Activated B cell treated with CpG ODN at 0.5 μM for 24 hours (primary cell): ENCODE data around the gene PALLD. TPM values are rescaled to one million over a fixed set of nuclear protein-coding genes. Genes with fewer than 3 reads are reported as not detected.

Experiments
- ATAC-seq: fragments of 200-7000 bp; cut with Tn5 transposase; one replicate; pipeline ENCODE4 v1.10.0; 2021; ENCODE audit warnings: low read depth, mild to moderate bottlenecking, moderate library complexity
- CTCF ChIA-PET: fragments of 350-600 bp; sonication (Branson Sonifier 250); formaldehyde crosslinking; loops from one replicate; lab custom pipeline; 2021; ENCODE audit warnings: antibody characterized with exemption; lab: Charles Lee
- POLR2A ChIA-PET: fragments of 350-600 bp; sonication (Branson Sonifier 250); formaldehyde crosslinking; loops from one replicate; lab custom pipeline; 2021; ENCODE audit warnings: antibody characterized with exemption; lab: Charles Lee
- DNase-seq: peaks from one replicate; pipeline ENCODE4 v3.0.0; 2022
- H3K27ac Mint-ChIP-seq: one replicate; pipeline ENCODE4 v1.8.0; 2020; ENCODE audit warnings: mixed read lengths
- H3K27me3 Mint-ChIP-seq: one replicate; pipeline ENCODE4 v1.8.0; 2021; ENCODE audit warnings: mixed read lengths
- H3K36me3 Mint-ChIP-seq: one replicate; pipeline ENCODE4 v1.8.0; 2021; ENCODE audit warnings: low read depth, mixed read lengths
- H3K4me1 Mint-ChIP-seq: one replicate; pipeline ENCODE4 v1.8.0; 2021; ENCODE audit warnings: mixed read lengths
- H3K4me3 Mint-ChIP-seq: one replicate; pipeline ENCODE4 v1.8.0; 2020; ENCODE audit warnings: mild to moderate bottlenecking, mixed read lengths
- H3K9me3 Mint-ChIP-seq: one replicate; pipeline ENCODE4 v1.8.0; 2020; ENCODE audit warnings: mixed read lengths
- intact Hi-C: fragments of 100-400 bp; cut with micrococcal nuclease; formaldehyde crosslinking; loops from one replicate; pipeline ENCODE4 v1.15.1; 2024
- total RNA-seq: library from RNA; stranded (reverse); gene quantifications from 2 replicates; pipeline ENCODE4 v1.2.3, GENCODE V29; 2022
- TF ChIP-seq, protein P1 (sequence below): fragments of 200-600 bp; IDR thresholded peaks from one replicate; pipeline ENCODE4 v1.8.0; 2022; ENCODE audit warnings: antibody characterized with exemption, mild to moderate bottlenecking

PALLD gene
- total RNA-seq, 1 donor from 2014 or later: 0.44 TPM

DNA sequence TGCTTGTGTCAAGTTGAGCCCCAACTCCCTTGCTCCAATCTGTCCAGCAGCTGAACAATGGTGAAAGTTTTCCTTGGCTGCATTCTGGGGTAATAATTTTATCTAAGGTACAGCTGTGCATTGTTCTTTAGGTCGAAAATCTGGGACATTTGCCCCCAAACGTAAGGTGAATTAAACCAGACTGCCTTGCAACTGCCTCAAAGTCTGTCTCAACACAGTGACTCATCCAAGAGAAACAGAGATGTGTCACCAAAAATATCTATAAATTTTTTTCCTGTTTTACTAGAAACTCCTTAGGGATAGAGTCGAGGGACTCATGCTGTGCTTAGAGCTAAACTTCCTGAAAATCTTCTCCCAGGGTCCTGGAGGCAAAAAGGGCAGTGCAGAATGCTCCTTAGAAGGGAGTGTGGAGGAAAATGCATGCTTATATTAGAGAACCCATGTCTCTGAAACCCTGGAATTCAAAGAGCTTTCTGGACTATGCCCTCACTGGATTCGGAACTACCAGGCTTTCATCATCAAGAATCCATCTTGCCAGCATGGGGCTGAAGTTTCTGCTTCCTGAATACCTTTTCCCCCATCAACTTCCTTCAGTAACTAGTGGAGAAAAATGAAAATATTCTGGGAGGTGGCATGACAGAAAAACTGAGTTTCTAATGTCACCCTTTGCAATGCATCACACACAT is 115.7 kb downstream of the PALLD start:
- ATAC-seq (no peak), DNase-seq (no peak)
- Mint-ChIP-seq H3K36me3 (no peaks in the 10 kb centered on the region), H3K4me1 (no peaks in the 10 kb centered on the region), H3K4me3 (no peak overlapping the region), H3K9me3 (no peaks in the 10 kb centered on the region), H3K27me3 (peaks cover 2% of the 10 kb centered on the region), H3K27ac (no peak overlapping the region)
- TF ChIP-seq, protein P1, sequence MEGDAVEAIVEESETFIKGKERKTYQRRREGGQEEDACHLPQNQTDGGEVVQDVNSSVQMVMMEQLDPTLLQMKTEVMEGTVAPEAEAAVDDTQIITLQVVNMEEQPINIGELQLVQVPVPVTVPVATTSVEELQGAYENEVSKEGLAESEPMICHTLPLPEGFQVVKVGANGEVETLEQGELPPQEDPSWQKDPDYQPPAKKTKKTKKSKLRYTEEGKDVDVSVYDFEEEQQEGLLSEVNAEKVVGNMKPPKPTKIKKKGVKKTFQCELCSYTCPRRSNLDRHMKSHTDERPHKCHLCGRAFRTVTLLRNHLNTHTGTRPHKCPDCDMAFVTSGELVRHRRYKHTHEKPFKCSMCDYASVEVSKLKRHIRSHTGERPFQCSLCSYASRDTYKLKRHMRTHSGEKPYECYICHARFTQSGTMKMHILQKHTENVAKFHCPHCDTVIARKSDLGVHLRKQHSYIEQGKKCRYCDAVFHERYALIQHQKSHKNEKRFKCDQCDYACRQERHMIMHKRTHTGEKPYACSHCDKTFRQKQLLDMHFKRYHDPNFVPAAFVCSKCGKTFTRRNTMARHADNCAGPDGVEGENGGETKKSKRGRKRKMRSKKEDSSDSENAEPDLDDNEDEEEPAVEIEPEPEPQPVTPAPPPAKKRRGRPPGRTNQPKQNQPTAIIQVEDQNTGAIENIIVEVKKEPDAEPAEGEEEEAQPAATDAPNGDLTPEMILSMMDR: no peak
- intact Hi-C loops: no loop called here
- ChIA-PET CTCF (no interaction called here), POLR2A (no interaction called here)

DNA sequence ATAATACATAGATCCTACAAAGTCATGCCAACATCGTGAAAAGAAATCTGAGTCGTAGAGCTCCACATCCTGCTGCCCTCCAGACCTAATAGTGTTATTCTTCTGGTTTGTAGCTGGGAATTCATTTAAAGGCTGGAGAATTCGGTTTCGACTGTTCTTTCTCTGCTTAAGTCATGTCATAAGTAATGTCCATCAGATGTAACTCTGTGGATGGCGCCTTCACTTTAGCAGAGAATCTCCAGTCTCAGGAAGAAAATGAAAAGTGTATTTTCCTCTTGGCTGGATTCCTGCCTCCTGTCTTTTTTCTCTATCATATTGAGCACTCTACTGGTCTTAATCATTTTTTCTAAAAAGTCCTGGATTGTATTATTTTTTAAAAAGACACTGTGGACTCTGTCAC is 117.0 kb downstream of the PALLD start:
- Mint-ChIP-seq H3K36me3 (no peaks in the 10 kb centered on the region), H3K4me1 (no peaks in the 10 kb centered on the region), H3K9me3 (no peaks in the 10 kb centered on the region), H3K27ac (no peak overlapping the region), H3K4me3 (no peak overlapping the region), H3K27me3 (peaks cover 2% of the 10 kb centered on the region)
- intact Hi-C loops: no loop called here
- DNase-seq: no peak
- TF ChIP-seq, protein P1: no peak
- ATAC-seq: no peak
- POLR2A ChIA-PET: no interaction called here
- CTCF ChIA-PET: no interaction called here

DNA sequence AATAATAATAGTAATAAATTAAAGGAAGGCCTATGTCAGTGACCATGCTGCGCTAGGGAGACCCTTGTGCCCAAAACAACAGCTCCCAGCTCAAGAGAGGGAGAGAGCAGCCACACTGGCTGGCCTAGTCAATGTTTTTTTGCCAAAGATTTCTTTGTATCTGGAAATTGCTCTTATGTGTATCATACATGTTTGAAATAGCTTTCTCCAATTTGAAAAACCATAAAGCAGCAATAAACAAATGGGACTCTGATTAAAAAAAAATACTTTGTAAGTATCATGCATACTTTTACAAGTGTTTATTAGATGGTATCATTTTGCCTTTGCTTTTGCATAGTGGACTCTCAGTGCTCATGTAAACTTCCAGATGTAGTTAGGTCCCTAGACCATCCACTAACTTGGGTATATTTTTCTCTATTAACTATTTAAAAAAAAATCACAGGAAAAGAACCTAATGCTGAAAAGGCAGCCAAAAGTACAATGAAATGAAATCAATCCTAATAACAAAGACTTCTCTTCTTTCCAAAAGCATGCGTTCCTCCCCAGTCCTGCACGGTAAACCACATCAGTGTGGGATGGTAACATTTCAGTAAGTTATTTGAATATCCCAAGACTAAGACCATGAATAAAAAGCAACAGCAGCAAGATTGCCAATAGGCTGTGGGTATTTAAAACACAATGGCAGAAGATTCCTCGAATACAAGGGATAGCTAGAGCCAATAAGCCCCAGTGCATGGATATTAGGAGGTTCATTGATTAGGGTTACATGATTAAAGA is 117.6 kb downstream of the PALLD start:
- Mint-ChIP-seq H3K4me3 (no peak overlapping the region), H3K9me3 (no peaks in the 10 kb centered on the region), H3K27me3 (peaks cover 2% of the 10 kb centered on the region), H3K4me1 (no peaks in the 10 kb centered on the region), H3K36me3 (no peaks in the 10 kb centered on the region), H3K27ac (no peak overlapping the region)
- ATAC-seq: no peak
- intact Hi-C loops: no loop called here
- POLR2A ChIA-PET: no interaction called here
- TF ChIP-seq, protein P1: no peak
- DNase-seq: no peak
- CTCF ChIA-PET: no interaction called here

DNA sequence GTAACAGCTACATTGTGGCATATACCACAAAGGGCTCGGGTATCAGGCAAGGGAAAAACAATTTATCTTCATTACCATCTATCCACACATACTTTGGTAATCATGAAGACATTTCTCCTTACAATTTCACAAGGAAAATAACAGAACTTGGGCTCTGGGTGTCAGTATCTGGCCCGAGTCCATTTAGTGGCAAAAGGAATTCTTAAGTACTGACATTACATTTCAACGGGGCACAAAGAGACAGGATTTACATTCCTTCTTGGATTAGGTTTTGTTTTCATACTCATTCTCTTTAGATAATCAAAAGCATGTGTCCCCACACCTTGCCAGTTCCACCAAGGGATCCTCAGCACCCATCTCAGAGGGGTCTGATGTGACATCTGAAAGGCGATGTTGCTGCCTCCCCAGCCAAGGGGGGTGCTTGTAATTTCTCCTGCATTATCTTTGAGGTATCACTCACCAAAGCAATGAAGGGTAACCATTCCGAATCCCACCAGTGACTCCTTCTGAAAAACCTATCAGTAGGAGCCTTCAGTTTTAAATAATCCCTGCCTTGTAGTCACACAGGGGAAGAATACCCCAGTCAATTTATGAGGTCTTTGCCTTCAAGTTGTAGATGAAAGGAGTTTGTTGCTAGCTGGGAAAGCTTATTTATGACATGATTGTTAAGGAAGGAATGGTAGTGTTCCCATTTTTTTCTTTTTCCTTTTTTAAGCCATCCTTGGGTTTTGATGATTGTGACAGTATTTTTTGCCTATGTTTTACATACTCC is 118.6 kb downstream of the PALLD start:
- DNase-seq (no peak), ATAC-seq (no peak)
- peaks cover 2% of the 10 kb centered on the region for H3K27me3 Mint-ChIP-seq
- intact Hi-C loops: no loop called here
- H3K4me3 Mint-ChIP-seq: no peak overlapping the region
- TF ChIP-seq, protein P1: no peak
- no peaks in the 10 kb centered on the region for H3K4me1 Mint-ChIP-seq
- no peaks in the 10 kb centered on the region for H3K36me3 Mint-ChIP-seq
- ChIA-PET POLR2A (no interaction called here), CTCF (no interaction called here)
- H3K9me3 Mint-ChIP-seq: no peaks in the 10 kb centered on the region
- no peak overlapping the region for H3K27ac Mint-ChIP-seq
